Measurements from ENCODE around the gene COX20.

DNA sequence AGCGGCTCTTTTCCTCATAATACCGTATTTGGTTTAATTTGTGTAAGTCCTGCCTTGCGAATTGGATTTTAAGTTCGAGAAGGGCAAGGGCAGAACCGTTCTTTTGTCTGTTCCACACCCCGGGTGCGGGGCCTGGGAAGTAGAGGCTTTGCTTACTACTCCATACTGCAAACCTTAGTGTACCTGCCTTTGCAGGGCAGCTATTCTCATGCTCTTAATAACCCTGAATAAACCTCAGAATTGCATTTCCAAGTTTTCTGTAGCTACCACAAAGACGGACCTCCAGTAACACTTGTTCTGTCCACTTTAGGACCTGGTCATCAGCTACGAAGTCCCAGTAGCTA lies 29.5 kb downstream of the COX20 start:
- TF ChIP-seq YY1 (IDR thresholded peaks at IDR 0.05; ENCODE audit: insufficient read depth, insufficient read length) (no peak), ZNF274 (IDR thresholded peaks at IDR 0.05; ENCODE audit: low read depth, low read length) (no peak), SUZ12 (IDR thresholded peaks at IDR 0.05; ENCODE audit: extremely low read depth, insufficient read depth, insufficient read length) (no peak)
